GM19239 (cell line): ENCODE measurements around the gene LPP.

ENCODE experiments used
- DNase-seq: peaks from one replicate; pipeline ENCODE4 v3.0.0; 2011; ENCODE audit warnings: low spot score; ENCODE audit not compliant: insufficient read length
- FAIRE-seq: peaks from 2 replicates; lab custom pipeline; 2011; peaks lifted over from hg19 to GRCh38; lab: Jason Lieb, UNC

LPP gene

GRCh38 chr3:188315553-188315952 is 161.6 kb downstream of the LPP start:
- FAIRE-seq (no peak), DNase-seq (no peak)

GRCh38 chr3:188316021-188316722 is 162.2 kb downstream of the LPP start:
- DNase-seq: no peak
- FAIRE-seq: no peak

GRCh38 chr3:188316723-188317070 is 162.7 kb downstream of the LPP start:
- FAIRE-seq (no peak), DNase-seq (no peak)

DNA sequence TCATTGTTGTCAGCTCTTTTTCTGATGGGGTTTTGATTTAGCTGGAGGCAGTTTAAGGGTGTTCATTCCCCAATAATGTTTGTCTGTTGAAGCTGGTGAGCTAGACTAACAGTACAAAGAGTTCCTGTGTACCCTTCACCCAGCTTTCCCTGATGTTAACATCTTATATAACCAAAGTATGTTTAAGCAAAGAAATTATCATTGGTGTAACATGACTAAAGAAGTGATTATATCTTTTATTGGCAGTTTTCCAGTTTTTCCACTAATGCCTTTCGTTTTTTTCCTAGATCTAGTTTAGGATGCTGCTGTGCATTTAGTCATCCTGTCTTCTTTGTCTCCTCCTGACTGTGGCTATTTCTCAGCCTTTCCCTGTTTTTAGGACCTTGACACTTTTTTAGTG is 165.6 kb downstream of the LPP start:
- DNase-seq (no peak), FAIRE-seq (no peak)

GRCh38 chr3:188320757-188321156 is 166.8 kb downstream of the LPP start:
- FAIRE-seq (no peak), DNase-seq (no peak)

- DNase-seq (no peak), FAIRE-seq (no peak)
These were observed 167.3 kb downstream of the LPP start for GRCh38 chr3:188321258-188321657.

- FAIRE-seq (no peak), DNase-seq (no peak)
These were observed 168.4 kb downstream of the LPP start for GRCh38 chr3:188322135-188322887.

DNA sequence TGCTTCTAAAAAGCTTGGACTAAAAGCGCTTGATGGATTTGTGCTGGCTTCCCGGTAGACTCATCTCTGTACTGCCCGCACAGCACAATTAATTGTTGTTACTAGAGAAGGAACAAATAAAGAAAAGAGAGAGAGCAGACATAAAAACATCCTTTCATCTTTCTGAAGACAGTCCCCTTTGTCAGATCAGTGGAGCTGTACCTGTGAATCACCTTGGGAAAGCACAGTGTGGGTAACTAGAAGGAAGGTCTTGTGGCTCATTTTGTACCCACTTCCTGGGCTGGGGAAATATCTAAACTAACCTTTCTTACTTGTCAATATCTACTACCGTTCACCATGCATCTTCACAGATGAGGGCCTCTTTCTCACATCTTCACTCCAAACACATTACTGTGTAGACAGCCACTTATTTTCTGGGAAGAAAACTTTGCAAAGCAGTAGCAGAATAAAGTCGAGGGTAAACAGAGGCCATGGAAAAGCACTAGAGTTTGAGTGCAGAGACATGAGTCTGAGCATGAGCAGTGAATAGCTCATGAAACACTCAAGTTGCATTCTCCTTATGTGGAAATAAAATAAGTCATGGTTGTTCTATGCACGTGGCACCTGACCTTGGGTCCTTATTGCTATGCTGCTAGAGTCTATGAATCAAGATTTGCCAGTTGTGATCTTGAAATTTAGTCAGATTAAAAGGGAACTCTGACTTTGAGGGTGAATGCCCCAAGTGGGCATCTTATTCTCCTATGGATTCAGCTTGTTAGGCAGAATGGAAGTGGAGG is 169.3 kb downstream of the LPP start:
- FAIRE-seq: no peak
- no peak for DNase-seq

GRCh38 chr3:188326111-188326510 is 172.2 kb downstream of the LPP start:
- FAIRE-seq (no peak), DNase-seq (no peak)

DNA sequence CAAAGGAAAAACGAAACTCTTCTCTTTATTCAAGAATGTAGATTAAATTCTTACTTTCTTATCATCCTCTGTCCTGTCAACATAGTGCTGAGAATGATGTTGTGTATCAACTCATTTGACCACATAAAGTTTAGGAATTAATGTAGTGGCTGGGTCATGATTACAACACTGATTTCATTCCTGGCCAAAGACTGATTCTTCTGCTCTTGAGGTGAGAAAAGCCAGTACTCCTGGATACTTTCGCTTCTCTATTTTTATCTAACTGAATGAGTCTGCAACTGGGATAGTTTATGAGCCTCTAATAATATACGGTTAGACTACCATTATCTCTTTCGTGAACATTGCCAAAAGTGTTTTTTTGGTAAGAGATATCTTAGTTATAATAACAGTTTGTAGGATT is 173.0 kb downstream of the LPP start:
- no peak for FAIRE-seq

DNA sequence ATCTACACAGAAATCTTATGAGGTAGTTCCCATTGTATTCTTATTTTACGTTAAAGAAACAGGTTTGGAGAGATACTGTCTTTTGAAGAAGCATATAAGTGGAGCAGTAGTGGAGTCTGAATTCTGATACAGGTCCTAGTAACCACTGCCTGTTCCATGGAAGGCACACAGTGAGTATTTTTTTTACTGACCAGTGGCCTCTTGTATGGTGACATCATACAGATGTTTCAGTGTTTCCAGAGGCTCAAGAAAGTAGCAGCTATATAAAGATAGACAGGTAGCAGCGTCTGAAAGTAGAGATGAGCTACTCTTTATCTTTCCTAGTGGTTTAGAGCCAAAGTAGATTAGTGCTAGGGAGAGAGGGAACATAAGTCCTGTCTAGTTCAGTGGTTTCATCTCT is 173.5 kb downstream of the LPP start:
- DNase-seq: no peak

More for the DNA sequence above, 173.0 kb downstream of the LPP start:
- no peak for DNase-seq

GRCh38 chr3:188330138-188330537 is 176.2 kb downstream of the LPP start:
- no peak for DNase-seq
- no peak for FAIRE-seq

More for the DNA sequence above, 173.5 kb downstream of the LPP start:
- no peak for FAIRE-seq

DNA sequence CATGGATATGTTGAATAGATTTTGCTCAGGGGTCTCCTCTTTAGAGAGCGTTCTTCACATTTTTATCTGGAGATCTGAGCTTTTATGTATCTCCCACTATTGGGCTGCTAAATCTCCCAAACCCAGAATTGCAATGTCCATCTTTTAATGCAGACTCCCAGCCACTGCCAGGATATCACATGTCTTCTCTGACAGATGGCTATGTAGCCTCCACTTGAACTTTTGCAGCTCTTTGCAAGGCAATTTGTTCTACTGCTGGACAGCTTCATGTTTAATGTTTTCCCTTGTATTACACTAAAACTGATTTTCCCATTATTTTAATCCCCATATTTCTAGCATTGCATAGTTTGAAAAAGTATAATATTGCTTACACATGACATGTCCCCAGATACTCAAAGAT is 177.2 kb downstream of the LPP start:
- FAIRE-seq: no peak

DNA sequence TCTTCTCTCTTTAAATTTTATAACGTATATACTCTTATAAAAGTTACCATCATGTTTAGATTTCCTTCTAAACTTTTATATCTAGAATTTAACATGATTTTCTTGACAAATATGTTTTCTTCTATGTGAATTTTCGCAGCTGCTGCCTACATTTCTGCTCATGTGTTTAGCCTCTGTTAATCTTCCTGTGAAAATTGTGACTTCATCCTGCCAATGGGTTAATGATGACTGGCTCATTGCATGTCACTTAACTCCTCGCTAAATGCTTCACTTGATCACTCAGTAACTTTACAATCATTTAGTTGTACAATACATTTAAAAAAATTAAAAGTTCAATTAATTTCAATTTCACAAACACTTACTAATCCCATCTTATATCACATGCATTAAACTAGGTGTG is 178.1 kb downstream of the LPP start:
- DNase-seq (no peak), FAIRE-seq (no peak)

More for the DNA sequence above, 177.2 kb downstream of the LPP start:
- DNase-seq: no peak

GRCh38 chr3:188335656-188336055 is 181.7 kb downstream of the LPP start:
- FAIRE-seq: no peak
- no peak for DNase-seq

GRCh38 chr3:188336178-188336577 is 182.2 kb downstream of the LPP start:
- no peak for FAIRE-seq
- no peak for DNase-seq

GRCh38 chr3:188337232-188337631 is 183.3 kb downstream of the LPP start:
- FAIRE-seq (no peak), DNase-seq (no peak)

DNA sequence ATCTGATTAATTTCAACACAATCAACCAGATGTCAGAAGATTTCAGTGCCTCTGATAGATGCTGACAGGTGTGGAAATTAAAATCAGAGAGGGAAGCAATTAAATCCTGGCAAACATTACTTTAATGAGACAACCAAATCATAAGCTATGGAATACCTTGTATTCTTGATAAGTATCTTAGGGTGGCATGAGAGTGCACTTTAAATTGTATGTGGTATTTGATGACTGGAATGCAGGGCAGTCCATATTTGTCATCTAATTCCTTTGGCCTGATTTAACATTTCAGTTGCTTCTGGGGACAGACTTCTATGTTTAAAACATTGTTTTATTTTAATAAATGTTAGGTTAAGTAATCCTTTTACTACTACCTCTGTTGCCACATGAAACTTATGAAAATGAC is 184.1 kb downstream of the LPP start:
- FAIRE-seq (no peak), DNase-seq (no peak)

DNA sequence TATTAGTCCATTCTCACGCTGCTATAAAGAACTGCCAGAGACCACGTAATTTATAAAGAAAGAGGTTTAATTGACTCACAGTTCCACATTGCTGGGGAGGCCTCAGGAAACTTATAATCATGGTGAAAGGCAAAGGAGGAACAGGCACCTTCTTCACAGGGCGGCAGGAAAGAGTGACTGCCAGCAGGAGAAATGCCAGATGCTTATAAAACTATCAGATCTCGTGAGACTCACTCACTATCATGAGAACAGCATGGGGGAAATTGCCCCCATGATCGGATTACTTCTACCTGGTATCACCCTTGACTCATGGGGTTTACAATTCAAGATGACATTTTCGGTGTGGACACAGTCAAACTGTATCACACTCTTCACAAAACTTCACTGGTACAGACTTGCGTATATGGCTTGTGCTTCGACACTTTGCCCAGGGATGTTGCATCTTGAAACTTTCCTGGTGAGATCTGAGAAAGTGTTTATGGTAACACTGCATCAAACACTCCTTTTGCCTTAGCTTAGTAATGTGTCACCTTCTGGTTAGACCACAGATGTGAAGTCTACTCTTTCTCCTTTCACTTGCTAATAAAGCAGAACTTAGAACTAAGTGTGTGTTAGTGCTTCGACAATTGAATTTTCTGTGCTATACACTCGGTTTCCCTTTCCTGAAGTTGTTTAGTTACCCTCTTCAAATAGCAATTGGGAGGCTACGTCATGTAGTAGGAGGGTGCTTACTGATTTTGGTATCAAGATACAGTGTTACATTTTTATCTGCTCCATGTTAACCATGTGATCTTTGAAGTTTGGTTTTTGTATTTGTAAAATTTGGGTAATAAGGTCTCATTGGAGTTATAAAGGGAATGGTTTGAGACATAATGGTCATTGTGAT is 185.7 kb downstream of the LPP start:
- no peak for FAIRE-seq

DNA sequence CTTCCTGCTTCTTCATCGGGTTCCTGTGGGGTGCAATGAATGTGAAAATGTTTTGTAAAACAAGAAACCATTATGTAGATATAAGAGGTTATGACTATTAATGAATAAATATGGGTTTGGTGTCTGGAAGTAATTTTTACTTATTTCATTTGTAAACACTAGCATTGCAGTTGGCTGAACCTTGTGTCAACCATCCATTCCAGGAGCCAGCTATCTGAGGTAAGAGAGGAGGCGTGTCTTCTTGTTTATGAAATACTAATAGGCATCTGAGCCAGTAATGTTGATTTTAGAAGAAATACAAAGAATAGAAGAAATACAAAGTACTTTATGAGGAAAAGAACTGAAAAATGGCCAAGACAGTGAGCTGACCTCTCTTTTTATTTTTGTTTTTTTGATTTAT is 187.5 kb downstream of the LPP start:
- no peak for DNase-seq
- no peak for FAIRE-seq

More for the DNA sequence above, 185.7 kb downstream of the LPP start:
- DNase-seq: no peak
